OCI-LY7 (cell line): ENCODE data around the gene GLYR1. TPM values are rescaled to one million over a fixed set of nuclear protein-coding genes. Genes with fewer than 3 reads are reported as not detected.
A peak's percentile ranks its signal among the peaks of the same experiment; 100 is the strongest.
"Not testable (repeated sequence)": the region's sequence is repeated elsewhere in the genome, so short reads cannot be mapped to it uniquely, and the experiment has no call there.

Source experiments
- Bru-seq: library from RNA; stranded (reverse); fragments of 400-500 nt; gene quantifications from one replicate; lab custom pipeline; 2021; lab: Mats Ljungman, UMichigan
- BruChase-seq, 2 experiments: library from RNA; stranded (reverse); fragments of 400-500 nt; gene quantifications; one replicate each; lab custom pipeline; 2021; lab: Mats Ljungman, UMichigan
- BruUV-seq: library from RNA; stranded (reverse); fragments of 400-500 nt; replicated peaks from 2 replicates; lab custom pipeline; 2021; lab: Mats Ljungman, UMichigan
- CTCF ChIA-PET: fragments of 300-600 bp; sonication (Branson Sonifier 250); formaldehyde crosslinking; loops from one replicate; lab custom pipeline; 2022; ENCODE audit warnings: antibody characterized with exemption; ENCODE audit not compliant: unreplicated experiment; lab: Charles Lee
- POLR2A ChIA-PET: fragments of 300-600 bp; sonication (Branson Sonifier 250); formaldehyde crosslinking; loops from one replicate; lab custom pipeline; 2022; ENCODE audit warnings: antibody characterized with exemption; lab: Charles Lee
- DNase-seq: peaks from one replicate; pipeline ENCODE4 v3.0.0-alpha.2; 2015; ENCODE audit warnings: low spot score
- H2AFZ ChIP-seq: fragments of 200-600 bp; sonication (generic), shearing (Covaris generic); 2 replicates; pipeline ENCODE4 v1.6.1; 2014; ENCODE audit warnings: mild to moderate bottlenecking, antibody characterized with exemption, low read length, moderate library complexity
- H3K27ac ChIP-seq: fragments of 200-600 bp; sonication (generic); 2 replicates; pipeline ENCODE4 v1.5.1; 2014; ENCODE audit warnings: mixed run types, low read depth, mild to moderate bottlenecking, moderate library complexity, low read length, inconsistent platforms; ENCODE audit not compliant: poor library complexity, severe bottlenecking
- H3K36me3 ChIP-seq: fragments of 200-600 bp; sonication (generic); 2 replicates; pipeline ENCODE4 v1.6.1; 2014; ENCODE audit warnings: mild to moderate bottlenecking, antibody characterized with exemption, low read length, moderate library complexity, mixed read lengths; ENCODE audit not compliant: insufficient read depth
- H3K4me1 ChIP-seq: fragments of 200-600 bp; sonication (generic); 2 replicates; pipeline ENCODE4 v1.5.1; 2014; ENCODE audit warnings: mild to moderate bottlenecking, low read length; ENCODE audit not compliant: insufficient read depth, poor library complexity, severe bottlenecking
- H3K4me2 ChIP-seq: fragments of 200-600 bp; sonication (generic); 2 replicates; pipeline ENCODE4 v1.6.1; 2014; ENCODE audit warnings: mild to moderate bottlenecking, low read length
- H3K4me3 ChIP-seq: fragments of 200-600 bp; sonication (generic); 2 replicates; pipeline ENCODE4 v1.5.1; 2014; ENCODE audit warnings: mild to moderate bottlenecking, low read depth, low read length; ENCODE audit not compliant: poor library complexity, severe bottlenecking
- H3K79me2 ChIP-seq: fragments of 200-600 bp; sonication (generic); 2 replicates; pipeline ENCODE4 v1.6.1; 2016; ENCODE audit warnings: low read depth, mild to moderate bottlenecking, low read length, moderate library complexity, mixed read lengths; ENCODE audit not compliant: insufficient read depth
- H3K9me2 ChIP-seq: fragments of 200-600 bp; sonication (generic); 2 replicates; pipeline ENCODE4 v1.6.1; 2016; ENCODE audit warnings: mild to moderate bottlenecking, low read length, mixed read lengths; ENCODE audit not compliant: insufficient read depth
- H3K9me3 ChIP-seq: fragments of 200-600 bp; sonication (generic); 2 replicates; pipeline ENCODE4 v1.6.1; 2014; ENCODE audit warnings: mild to moderate bottlenecking, mixed run types, low read length, mixed read lengths
- H4K20me1 ChIP-seq: fragments of 200-600 bp; sonication (generic); 2 replicates; pipeline ENCODE4 v1.6.1; 2014; ENCODE audit warnings: mild to moderate bottlenecking, antibody characterized with exemption, low read length, moderate library complexity, mixed read lengths; ENCODE audit not compliant: insufficient read depth
- EZH2phosphoT487 ChIP-seq: fragments of 200-600 bp; sonication (generic); IDR thresholded peaks from 2 replicates; pipeline ENCODE4 v1.6.1; 2018; ENCODE audit warnings: low read depth, borderline replicate concordance, mild to moderate bottlenecking, mixed run types, antibody characterized with exemption, low read length, moderate library complexity, mixed read lengths
- intact Hi-C: fragments of 100-400 bp; cut with micrococcal nuclease; formaldehyde crosslinking; loops from one replicate; pipeline ENCODE4 v1.10.0; 2022; ENCODE audit not compliant: unreplicated experiment
- long read RNA-seq: library from polyadenylated mRNA; stranded (forward); transcript quantifications from one replicate; pipeline ENCODE4 v2.0.0, GENCODE V29; 2022
- total RNA-seq, 2 experiments: library from RNA; depleted of rRNA in 1 of 2; stranded (reverse); fragments of >200 nt in 1 of 2; shearing (Covaris generic) in 1 of 2; gene quantifications; 2 replicates each; pipeline ENCODE4 v1.2.3, GENCODE V29; 2014 to 2022
- TF ChIP-seq, protein P1 (sequence below): fragments of 200-600 bp; sonication (generic); conservative IDR thresholded peaks from 2 replicates; pipeline ENCODE4 v1.5.1; 2014; ENCODE audit warnings: mild to moderate bottlenecking, antibody characterized with exemption, low read length, moderate library complexity, mixed read lengths

GLYR1 gene
- 48.4 and 54.4 TPM in 2 replicates for total RNA-seq (2014; rRNA removed; shearing (Covaris generic))
- 95.6 and 113 TPM in 2 replicates for total RNA-seq (2022)
- Bru-seq, nascent RNA: percentile 79 among the genes with signal in this experiment
- BruChase-seq, experiment 1, labeled RNA remaining after a 6-hour chase: percentile 90 among the genes with signal in this experiment
- BruChase-seq, experiment 2, labeled RNA remaining after a 2-hour chase: percentile 86 among the genes with signal in this experiment
- long read RNA-seq, transcript GLYR1-201 (16 exons, 3,772 nt): major isoform, 10 of 41 reads
- long read RNA-seq, partial matches to known transcripts: 10 of 41 reads
- long read RNA-seq, other reads (novel, unspliced or antisense): 19 of 41 reads

DNA sequence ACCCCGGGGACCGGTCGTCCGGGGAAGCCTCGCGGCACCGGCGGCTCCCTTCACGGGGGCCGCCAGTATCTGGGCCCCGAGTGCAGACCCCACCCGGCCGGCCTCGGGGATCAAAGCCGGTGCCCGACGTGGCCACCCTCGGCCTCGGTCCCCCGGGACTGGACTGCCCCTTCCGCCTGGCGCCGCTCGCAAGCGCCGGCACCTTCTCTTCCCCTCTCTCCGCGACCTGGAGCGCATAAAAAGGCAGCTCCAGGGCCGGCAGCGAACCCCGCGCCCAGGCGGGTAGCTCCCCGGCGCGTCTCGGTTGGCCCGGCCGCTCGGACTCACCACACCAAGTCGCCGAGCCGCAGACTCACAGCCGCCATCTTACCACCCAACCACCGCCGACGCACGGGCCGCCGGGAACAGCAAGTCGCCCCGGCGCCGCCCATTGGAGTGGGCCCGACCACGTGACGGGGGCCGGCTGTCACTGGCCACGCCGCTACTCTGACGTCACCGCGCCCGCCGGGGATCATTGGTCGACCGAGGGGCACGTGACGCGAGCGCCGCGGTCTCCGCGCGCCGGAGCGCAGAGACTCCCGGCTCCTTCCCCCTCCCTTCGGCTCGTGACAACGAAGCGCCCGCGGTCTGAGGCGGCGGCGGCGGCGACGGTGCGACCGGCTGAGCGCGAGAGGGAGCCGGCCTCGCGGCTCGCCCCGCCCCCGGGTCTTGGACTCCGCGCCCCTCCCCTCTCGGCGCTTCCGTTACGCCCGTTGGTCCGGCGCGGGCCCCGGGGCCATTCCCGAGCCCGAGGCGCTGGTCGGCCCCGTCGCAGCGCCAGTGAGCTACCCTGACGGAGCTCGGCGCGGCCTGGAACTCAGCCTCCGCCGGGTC is at the start of gene GLYR1, which contains the start of gene UBN1:
GLYR1 (minus strand) TSS at position 388 of the 873 bp plus-strand sequence; CDS start at position 365, 23 bp downstream.
UBN1 (plus strand) TSS at position 581 of the 873 bp plus-strand sequence. CDS start 5,437 bp downstream, outside the sequence.
- H2AFZ ChIP-seq: peak within 1 kb of the TSS; percentile 45

DNA sequence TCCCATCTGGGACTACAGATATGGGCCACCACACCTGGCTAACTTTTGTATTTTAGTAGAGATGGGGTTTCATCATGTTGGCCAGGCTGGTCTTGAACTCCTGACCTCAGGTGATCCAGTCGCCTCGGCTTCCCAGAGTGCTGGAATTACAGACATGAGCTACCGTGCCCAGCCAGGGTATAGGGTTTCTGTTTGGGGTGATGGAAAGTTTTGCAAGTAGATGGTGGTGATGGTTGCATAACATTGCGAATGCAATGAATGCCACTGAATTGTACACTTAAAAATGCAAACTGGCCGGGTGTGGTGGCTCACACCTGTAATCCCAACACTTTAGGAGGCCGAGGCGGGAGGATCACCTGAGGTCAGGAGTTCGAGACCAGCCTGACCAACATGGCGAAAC is 49.7 kb upstream of the GLYR1 start:
- POLR2A ChIA-PET, H3K79me2 ChIP-seq, intact Hi-C loops, BruUV-seq, H2AFZ ChIP-seq, CTCF ChIA-PET, DNase-seq, H3K36me3 ChIP-seq, H3K4me2 ChIP-seq, H3K9me3 ChIP-seq, H3K4me1 ChIP-seq, H3K9me2 ChIP-seq, H4K20me1 ChIP-seq, H3K27ac ChIP-seq, H3K4me3 ChIP-seq: not testable (repeated sequence)

More for the DNA sequence above, at the start of gene GLYR1, which contains the start of gene UBN1:
- BruUV-seq: no TSS peak
- Histone ChIP-seq H3K9me3 (no peaks in the 10 kb centered on the region), H3K79me2 (peaks cover 84% of the 10 kb centered on the region), H3K4me2 (peak within 1 kb of the TSS; percentile 99), H3K4me1 (peaks cover 38% of the 10 kb centered on the region), H4K20me1 (peaks cover 38% of the 10 kb centered on the region), H3K4me3 (peak within 1 kb of the TSS; percentile 96), H3K9me2 (no peaks in the 10 kb centered on the region), H3K36me3 (peaks cover 43% of the 10 kb centered on the region), H3K27ac (peak within 1 kb of the TSS; percentile 74)
- no peak for TF ChIP-seq EZH2phosphoT487
- TF ChIP-seq, protein P1, sequence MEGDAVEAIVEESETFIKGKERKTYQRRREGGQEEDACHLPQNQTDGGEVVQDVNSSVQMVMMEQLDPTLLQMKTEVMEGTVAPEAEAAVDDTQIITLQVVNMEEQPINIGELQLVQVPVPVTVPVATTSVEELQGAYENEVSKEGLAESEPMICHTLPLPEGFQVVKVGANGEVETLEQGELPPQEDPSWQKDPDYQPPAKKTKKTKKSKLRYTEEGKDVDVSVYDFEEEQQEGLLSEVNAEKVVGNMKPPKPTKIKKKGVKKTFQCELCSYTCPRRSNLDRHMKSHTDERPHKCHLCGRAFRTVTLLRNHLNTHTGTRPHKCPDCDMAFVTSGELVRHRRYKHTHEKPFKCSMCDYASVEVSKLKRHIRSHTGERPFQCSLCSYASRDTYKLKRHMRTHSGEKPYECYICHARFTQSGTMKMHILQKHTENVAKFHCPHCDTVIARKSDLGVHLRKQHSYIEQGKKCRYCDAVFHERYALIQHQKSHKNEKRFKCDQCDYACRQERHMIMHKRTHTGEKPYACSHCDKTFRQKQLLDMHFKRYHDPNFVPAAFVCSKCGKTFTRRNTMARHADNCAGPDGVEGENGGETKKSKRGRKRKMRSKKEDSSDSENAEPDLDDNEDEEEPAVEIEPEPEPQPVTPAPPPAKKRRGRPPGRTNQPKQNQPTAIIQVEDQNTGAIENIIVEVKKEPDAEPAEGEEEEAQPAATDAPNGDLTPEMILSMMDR: no peak
- CTCF ChIA-PET: no interaction called here
- POLR2A ChIA-PET: interaction anchor here (0.9 kb wide), 1 partner anchor 15 kb away, joined by 3 read pairs; no protein-coding TSS in a partner anchor
- DNase-seq: peak; percentile 98
- intact Hi-C loops: loop anchor here (2.0 to 10.0 kb wide), 4 partner anchors 44 to 422 kb away; partner anchors contain the start of genes ANKS3, DNAAF8, DNAJA3 and ROGDI

DNA sequence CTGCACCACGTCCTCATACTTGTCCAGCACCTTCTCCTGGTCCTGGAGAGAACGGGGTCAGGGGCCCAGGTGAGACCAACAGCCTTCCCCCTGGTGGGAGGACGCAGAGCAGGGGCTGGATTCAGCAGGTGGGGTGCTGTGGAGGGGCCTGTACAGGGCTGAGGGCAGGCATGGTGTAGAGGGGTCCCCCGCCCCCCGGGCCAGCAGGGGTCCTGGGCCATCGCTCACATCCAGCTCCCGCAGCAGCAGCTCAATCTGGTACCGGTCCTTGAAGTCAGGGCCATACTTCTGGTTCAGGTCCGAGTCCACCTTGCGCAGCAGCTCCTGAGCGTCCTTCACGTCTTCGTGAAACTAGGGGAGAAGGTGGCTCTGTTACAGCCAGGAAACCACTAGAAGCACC is 48.3 kb upstream of the GLYR1 start:
- Histone ChIP-seq H3K79me2 (no peaks in the 10 kb centered on the region), H3K27ac (no peak overlapping the region), H4K20me1 (no peaks in the 10 kb centered on the region), H3K9me3 (no peaks in the 10 kb centered on the region), H3K4me1 (no peaks in the 10 kb centered on the region), H3K36me3 (no peaks in the 10 kb centered on the region), H3K4me2 (no peak overlapping the region), H3K4me3 (no peak overlapping the region), H3K9me2 (no peaks in the 10 kb centered on the region), H2AFZ (no peak overlapping the region)
- intact Hi-C loops: no loop called here
- ChIA-PET POLR2A (no interaction called here), CTCF (no interaction called here)
- no peak for DNase-seq
- TF ChIP-seq EZH2phosphoT487: no peak
- TF ChIP-seq, protein P1: no peak
- no TSS peak for BruUV-seq
